H1 (cell line): ENCODE results near the gene AGO3. TPM values are rescaled to one million over a fixed set of nuclear protein-coding genes. Genes with fewer than 3 reads are reported as not detected.

Experiments used
- CTCF ChIA-PET: fragments of 300-600 bp; sonication (Branson Sonifier 250); formaldehyde crosslinking; loops from one replicate; lab custom pipeline; 2021; ENCODE audit not compliant: partially characterized antibody; lab: Charles Lee
- POLR2A ChIA-PET: fragments of 300-600 bp; sonication (Branson Sonifier 250); formaldehyde crosslinking; loops from one replicate; lab custom pipeline; 2021; ENCODE audit warnings: inconsistent platforms; ENCODE audit not compliant: partially characterized antibody; lab: Charles Lee
- DNase-seq, 2 experiments: peaks; one replicate each; pipeline versions ENCODE4 v3.0.0 to v3.0.0-alpha.2; 2010 to 2022; ENCODE audit warnings: low spot score in 2 of 2, low read depth in 1 of 2, mixed read lengths in 1 of 2
- FAIRE-seq: peaks from 2 replicates; lab custom pipeline; 2011; peaks lifted over from hg19 to GRCh38; lab: Jason Lieb, UNC
- H2AFZ ChIP-seq: 2 replicates; pipeline ENCODE4 v1.8.1; 2012; ENCODE audit warnings: low read length, inconsistent platforms
- H2AK5ac ChIP-seq: 2 replicates; pipeline ENCODE4 v1.6.1; 2013; ENCODE audit warnings: low read depth, low read length
- H2BK120ac ChIP-seq: replicated peaks from 2 replicates; pipeline ENCODE3; 2013; ENCODE audit warnings: low read depth, low read length, inconsistent platforms
- H2BK12ac ChIP-seq: 2 replicates; pipeline ENCODE4 v1.6.1; 2013; ENCODE audit warnings: low read depth, low read length
- H2BK15ac ChIP-seq: 2 replicates; pipeline ENCODE4 v1.6.1; 2013; ENCODE audit warnings: low read length
- H2BK20ac ChIP-seq: 2 replicates; pipeline ENCODE4 v1.6.1; 2013; ENCODE audit warnings: low read length
- H2BK5ac ChIP-seq: 2 replicates; pipeline ENCODE4 v1.6.1; 2013; ENCODE audit warnings: low read depth, low read length
- H3K14ac ChIP-seq: 2 replicates; pipeline ENCODE4 v1.6.1; 2013; ENCODE audit warnings: inconsistent platforms; ENCODE audit not compliant: insufficient read length
- H3K18ac ChIP-seq: 2 replicates; pipeline ENCODE4 v1.6.1; 2013; ENCODE audit warnings: low read length; ENCODE audit errors: extremely low read depth
- H3K23ac ChIP-seq: 2 replicates; pipeline ENCODE4 v1.6.1; 2013; ENCODE audit warnings: inconsistent platforms; ENCODE audit not compliant: insufficient read length
- H3K23me2 ChIP-seq: 2 replicates; pipeline ENCODE4 v1.6.1; 2013; ENCODE audit warnings: low read depth, low read length
- H3K27ac ChIP-seq: 2 replicates; pipeline ENCODE4 v1.6.1; 2011; ENCODE audit warnings: low read depth, low read length, inconsistent platforms
- H3K27me3 ChIP-seq, 4 experiments: replicated peaks in 1 of 4; 1 replicate in 1 of 4; 2 replicates in 3 of 4; pipeline versions ENCODE4 v1.6.1 to v1.8.1; 2011 to 2013; ENCODE audit warnings: low read length in 3 of 4, mild to moderate bottlenecking in 3 of 4, inconsistent platforms in 2 of 4, mixed read lengths in 2 of 4, moderate library complexity in 1 of 4; ENCODE audit not compliant: control insufficient read depth in 3 of 4, insufficient read depth in 3 of 4; ENCODE audit errors: extremely low read depth in 1 of 4
- H3K36me3 ChIP-seq, 4 experiments: 2 replicates each; pipeline versions ENCODE4 v1.6.1 to v1.8.1; 2011 to 2013; ENCODE audit warnings: mild to moderate bottlenecking in 4 of 4, low read length in 3 of 4, moderate library complexity in 2 of 4, control low read depth in 1 of 4, inconsistent platforms in 1 of 4; ENCODE audit not compliant: insufficient read depth in 4 of 4, control insufficient read depth in 2 of 4
- H3K4ac ChIP-seq: replicated peaks from 2 replicates; pipeline ENCODE3; 2013; ENCODE audit warnings: low read length, low read depth, mixed read lengths, inconsistent platforms; ENCODE audit not compliant: insufficient read length
- H3K4me1 ChIP-seq, 4 experiments: replicated peaks in 1 of 4; 1 replicate in 1 of 4; 2 replicates in 3 of 4; pipeline versions ENCODE4 v1.6.1 to v1.8.1; 2011 to 2013; ENCODE audit warnings: low read length in 3 of 4, inconsistent platforms in 2 of 4, mixed read lengths in 1 of 4; ENCODE audit not compliant: insufficient read depth in 4 of 4, control insufficient read depth in 3 of 4
- H3K4me2 ChIP-seq, 2 experiments: 2 replicates each; pipeline versions ENCODE4 v1.6.1 to v1.8.1; 2011 to 2013; ENCODE audit warnings: low read depth in 2 of 2, low read length in 2 of 2, control low read depth in 1 of 2, inconsistent platforms in 1 of 2, mild to moderate bottlenecking in 1 of 2; ENCODE audit not compliant: insufficient read depth in 1 of 2
- H3K4me3 ChIP-seq, 4 experiments: fragments of 200-600, 300-600 bp in 1 of 4; sonication (generic), shearing (Covaris generic), sonication (Bioruptor Twin) in 1 of 4; 2 replicates each; pipeline versions ENCODE4 v1.5.1 to v1.8.1; 2011 to 2016; ENCODE audit warnings: low read length in 4 of 4, low read depth in 3 of 4, control low read depth in 2 of 4, inconsistent platforms in 2 of 4, mild to moderate bottlenecking in 2 of 4, mixed read lengths in 1 of 4, moderate library complexity in 1 of 4; ENCODE audit not compliant: insufficient read depth in 2 of 4; ENCODE audit errors: extremely low read depth in 1 of 4
- H3K56ac ChIP-seq: replicated peaks from 2 replicates; pipeline ENCODE3; 2013; ENCODE audit warnings: low read depth, mild to moderate bottlenecking, mixed read lengths, low read length, inconsistent platforms; ENCODE audit not compliant: insufficient read length
- H3K79me1 ChIP-seq: 2 replicates; pipeline ENCODE4 v1.6.1; 2013; ENCODE audit warnings: low read depth, low read length, control low read depth
- H3K79me2 ChIP-seq, 2 experiments: 2 replicates each; pipeline versions ENCODE4 v1.6.1 to v1.8.1; 2012 to 2013; ENCODE audit warnings: low read length in 2 of 2, mild to moderate bottlenecking in 2 of 2, inconsistent platforms in 1 of 2; ENCODE audit not compliant: insufficient read depth in 2 of 2, control insufficient read depth in 1 of 2
- H3K9ac ChIP-seq, 4 experiments: replicated peaks in 1 of 4; 1 replicate in 1 of 4; 2 replicates in 3 of 4; pipeline versions ENCODE4 v1.6.1 to v1.8.1; 2011 to 2013; ENCODE audit warnings: low read depth in 3 of 4, low read length in 3 of 4, control low read depth in 2 of 4, mild to moderate bottlenecking in 2 of 4, moderate library complexity in 2 of 4, inconsistent platforms in 1 of 4; ENCODE audit errors: extremely low read depth in 1 of 4
- H3K9me3 ChIP-seq, 2 experiments: 2 replicates each; pipeline versions ENCODE4 v1.6.1 to v1.8.1; 2012 to 2013; ENCODE audit warnings: mild to moderate bottlenecking in 2 of 2, moderate library complexity in 2 of 2, control low read depth in 1 of 2, inconsistent platforms in 1 of 2, low read depth in 1 of 2, low read length in 1 of 2, mixed read lengths in 1 of 2; ENCODE audit not compliant: insufficient read depth in 2 of 2
- H4K20me1 ChIP-seq, 2 experiments: replicated peaks in 1 of 2; 2 replicates each; pipeline versions ENCODE3 to v1.8.1; 2011 to 2013; ENCODE audit warnings: inconsistent platforms in 2 of 2, low read length in 2 of 2, mild to moderate bottlenecking in 1 of 2; ENCODE audit not compliant: insufficient read depth in 2 of 2, control insufficient read depth in 1 of 2
- H4K5ac ChIP-seq: 2 replicates; pipeline ENCODE4 v1.6.1; 2013; ENCODE audit warnings: low read length, low read depth, mixed read lengths, inconsistent platforms; ENCODE audit not compliant: insufficient read length
- H4K8ac ChIP-seq: 2 replicates; pipeline ENCODE4 v1.8.0; 2013; ENCODE audit warnings: mild to moderate bottlenecking, moderate library complexity, low read length, inconsistent platforms; ENCODE audit not compliant: insufficient read depth; ENCODE audit errors: extremely low read depth
- H4K91ac ChIP-seq: replicated peaks from 2 replicates; pipeline ENCODE3; 2013; ENCODE audit warnings: low read length, mixed read lengths, inconsistent platforms; ENCODE audit not compliant: insufficient read length
- HDAC2 ChIP-seq, 2 experiments: fragments of 300-600 bp in 1 of 2; sonication (generic) in 1 of 2; IDR thresholded peaks; 2 replicates each; pipeline ENCODE4 v1.6.1; 2011 to 2012; ENCODE audit warnings: low read depth in 2 of 2, low read length in 2 of 2, mild to moderate bottlenecking in 2 of 2, moderate library complexity in 2 of 2, borderline replicate concordance in 1 of 2, inconsistent platforms in 1 of 2
- MAFK ChIP-seq: IDR thresholded peaks from 2 replicates; pipeline ENCODE4 v1.6.1; 2012; ENCODE audit warnings: low read depth, mild to moderate bottlenecking, improper control_type of control experiment, low read length
- SIN3A ChIP-seq, 2 experiments: IDR thresholded peaks in 1 of 2; conservative IDR thresholded peaks in 1 of 2; 2 replicates each; pipeline ENCODE4 v1.6.1; 2011 to 2012; ENCODE audit warnings: low read length in 2 of 2, improper control_type of control experiment in 1 of 2, low read depth in 1 of 2, mild to moderate bottlenecking in 1 of 2
- SP4 ChIP-seq: IDR thresholded peaks from 2 replicates; pipeline ENCODE4 v1.6.1; 2012; ENCODE audit warnings: low read length, inconsistent platforms
- WGBS, 2 experiments: shearing (Covaris generic) in 1 of 2; methylation state at CpG; one replicate each; pipeline versions ENCODE4 v1.1.6 to v1.1.7; 2013 to 2015; ENCODE audit warnings: low lambda C conversion rate in 2 of 2, mixed read lengths in 2 of 2, inconsistent platforms in 1 of 2, low coverage in 1 of 2, missing lambda C conversion rate in 1 of 2; ENCODE audit not compliant: insufficient replicate concordance in 2 of 2, insufficient coverage in 1 of 2, insufficient read length in 1 of 2; ENCODE audit errors: extremely low coverage in 1 of 2, missing lambda C conversion rate in 1 of 2; 5-methylcytosine and 5-hydroxymethylcytosine counted together
- polyA plus RNA-seq, 7 experiments: library from polyadenylated mRNA; depleted of rRNA in 3 of 7; stranded (reverse) in 5 of 7; unstranded in 2 of 7; fragments of >200 nt in 5 of 7; fragments of 200-250 nt in 2 of 7; gene quantifications; 1 replicate in 5 of 7; 2 replicates in 1 of 7; 4 replicates in 1 of 7; pipeline versions ENCODE4 v1.2.1 to v1.2.3, GENCODE V29; 2011 to 2013; ENCODE audit warnings: missing spikeins in 2 of 7, mixed read lengths in 2 of 7
- total RNA-seq: library from RNA; stranded (reverse); fragmentation: NEBNext Ultra II Directional; extraction: Animal tissue kit (Norgen Biotek cat#: 25700); gene quantifications from 2 replicates; pipeline ENCODE4 v1.2.1, GENCODE V29; 2021

The AGO3 gene
- total and polyA plus RNA-seq, 2 of the 8 experiments (the other 6 are each of a cell fraction or from before 2014, with no cell fraction given) = 10.7 to 26.4 TPM

DNA sequence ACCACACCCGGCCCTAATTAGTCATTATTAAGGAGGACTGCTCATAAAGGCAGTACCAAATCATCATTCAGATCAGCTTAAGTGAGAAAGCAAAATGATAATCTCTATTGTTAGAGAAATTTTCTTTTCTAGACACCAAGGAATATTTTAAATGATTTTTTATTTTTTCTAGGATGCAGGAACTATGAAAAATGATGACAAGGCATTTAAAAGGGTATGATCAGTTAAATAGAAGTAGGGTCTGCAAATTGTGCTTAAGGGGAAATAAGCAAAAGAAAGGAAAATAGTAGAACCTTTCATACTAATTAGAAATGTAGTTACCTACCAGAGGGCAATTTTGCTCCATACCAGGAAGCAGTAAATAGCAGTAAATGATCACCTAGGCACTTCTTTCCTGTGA is 131.4 kb downstream of the AGO3 start:
- H3K18ac ChIP-seq = no peak overlapping the region
- no peaks in the 10 kb centered on the region for H4K20me1 ChIP-seq
- TF ChIP-seq MAFK (peak; percentile 80; the same call in 1 of the 2 replicates), HDAC2 (IDR thresholded peaks at IDR 0.05; ENCODE audit: borderline replicate concordance in 1 of 2, low read depth in 2 of 2, low read length in 2 of 2) (no peak), SIN3A (conservative IDR thresholded peaks at IDR 0.05 in 1 of 2, IDR thresholded peaks at IDR 0.05 in 1 of 2; ENCODE audit: low read depth in 1 of 2, low read length in 2 of 2) (no peak), SP4 (no peak)
- no peak for DNase-seq
- H3K79me1 ChIP-seq = no peaks in the 10 kb centered on the region
- H2BK20ac ChIP-seq = no peak overlapping the region
- H3K36me3 ChIP-seq = no peaks in the 10 kb centered on the region
- H3K79me2 ChIP-seq = no peaks in the 10 kb centered on the region
- no peak overlapping the region for H3K4me2 ChIP-seq
- no peak overlapping the region for H4K5ac ChIP-seq
- H2BK5ac ChIP-seq = no peak overlapping the region
- H3K27me3 ChIP-seq = no peaks in the 10 kb centered on the region
- no peak overlapping the region for H3K27ac ChIP-seq
- no peaks in the 10 kb centered on the region for H3K4me1 ChIP-seq
- ChIA-PET POLR2A (no interaction called here), CTCF (no interaction called here)
- H2AFZ ChIP-seq = no peak overlapping the region
- H3K4me3 ChIP-seq = no peak overlapping the region
- no peak overlapping the region for H3K14ac ChIP-seq
- H3K4ac ChIP-seq = no peak overlapping the region
- no peak overlapping the region for H4K8ac ChIP-seq
- no peak overlapping the region for H4K91ac ChIP-seq
- H3K56ac ChIP-seq = no peak overlapping the region
- H3K9me3 ChIP-seq = no peaks in the 10 kb centered on the region
- no peak overlapping the region for H2AK5ac ChIP-seq
- no peak overlapping the region for H2BK15ac ChIP-seq
- WGBS, 2 experiments = 79% methylated on average over 1 of the region's 1 CpG; no CpG with 5 or more reads in 1 of the 2 experiments
- FAIRE-seq = no peak
- no peaks in the 10 kb centered on the region for H3K23me2 ChIP-seq
- H2BK12ac ChIP-seq = no peak overlapping the region
- no peak overlapping the region for H2BK120ac ChIP-seq
- H3K9ac ChIP-seq = no peak overlapping the region
- H3K23ac ChIP-seq = no peak overlapping the region
